Hepatocyte (in vitro differentiated cells): ENCODE results near the gene ZMYM5. TPM values are rescaled to one million over a fixed set of nuclear protein-coding genes. Genes with fewer than 3 reads are reported as not detected.

Experiments used
- DNase-seq: peaks from one replicate; pipeline ENCODE4 v3.0.0-alpha.2; 2016; ENCODE audit warnings: low spot score
- H2AFZ ChIP-seq: fragments of 200-600 bp; sonication (generic); 2 replicates; pipeline ENCODE4 v1.6.0; 2016; ENCODE audit warnings: antibody characterized with exemption, mild to moderate bottlenecking
- H3K27ac ChIP-seq: fragments of 200-600 bp; sonication (generic); 2 replicates; pipeline ENCODE4 v1.5.1; 2016; ENCODE audit warnings: mild to moderate bottlenecking
- H3K27me3 ChIP-seq: fragments of 200-600 bp; sonication (generic); 2 replicates; pipeline ENCODE4 v1.6.1; 2016
- H3K36me3 ChIP-seq: fragments of 200-600 bp; sonication (generic); replicated peaks from 2 replicates; pipeline ENCODE4 v1.5.1; 2016; ENCODE audit warnings: low read depth; ENCODE audit not compliant: insufficient read depth
- H3K4me1 ChIP-seq: fragments of 200-600 bp; sonication (generic); 2 replicates; pipeline ENCODE4 v1.5.1; 2016; ENCODE audit warnings: mild to moderate bottlenecking, moderate library complexity; ENCODE audit not compliant: insufficient read depth
- H3K4me2 ChIP-seq: fragments of 200-600 bp; sonication (generic); 2 replicates; pipeline ENCODE4 v1.6.0; 2016
- H3K4me3 ChIP-seq: fragments of 200-600 bp; sonication (generic); 2 replicates; pipeline ENCODE4 v1.5.1; 2016; ENCODE audit warnings: mild to moderate bottlenecking
- H3K79me2 ChIP-seq: fragments of 200-600 bp; sonication (generic); 2 replicates; pipeline ENCODE4 v1.6.0; 2017; ENCODE audit warnings: mild to moderate bottlenecking
- H3K9me2 ChIP-seq: fragments of 200-600 bp; sonication (generic); replicated peaks from 2 replicates; pipeline ENCODE4 v1.6.0; 2017; ENCODE audit warnings: mild to moderate bottlenecking; ENCODE audit not compliant: insufficient read depth
- H3K9me3 ChIP-seq: fragments of 200-600 bp; sonication (generic); 2 replicates; pipeline ENCODE4 v1.5.1; 2016; ENCODE audit warnings: low read depth, mild to moderate bottlenecking
- H4K20me1 ChIP-seq: fragments of 200-600 bp; sonication (generic); 2 replicates; pipeline ENCODE4 v1.6.0; 2016; ENCODE audit warnings: mild to moderate bottlenecking; ENCODE audit not compliant: insufficient read depth, poor library complexity, severe bottlenecking
- EZH2 ChIP-seq: fragments of 200-600 bp; sonication (generic); IDR thresholded peaks from 2 replicates; pipeline ENCODE4 v1.6.1; 2016; ENCODE audit warnings: antibody characterized with exemption, mild to moderate bottlenecking, borderline replicate concordance
- EZH2phosphoT487 ChIP-seq: fragments of 200-600 bp; sonication (generic); IDR thresholded peaks from one replicate; pipeline ENCODE4 v1.6.1; 2018; ENCODE audit warnings: antibody characterized with exemption, mild to moderate bottlenecking, low read depth, moderate library complexity; ENCODE audit not compliant: unreplicated experiment, severe bottlenecking
- WGBS: methylation state at CpG from one replicate; pipeline ENCODE4 v1.1.6; 2016; ENCODE audit warnings: low lambda C conversion rate; ENCODE audit errors: missing lambda C conversion rate; 5-methylcytosine and 5-hydroxymethylcytosine counted together
- polyA plus RNA-seq: library from polyadenylated mRNA; unstranded; fragments of >200 nt; fragmentation: Nextera tagmentation; extraction: Ambion mirVana; gene quantifications from 2 replicates; pipeline ENCODE4 v1.2.1, GENCODE V29; 2016
- total RNA-seq: library from RNA; depleted of rRNA; stranded (reverse); fragments of >200 nt; gene quantifications from 2 replicates; pipeline ENCODE4 v1.2.3, GENCODE V29; 2014
- TF ChIP-seq, protein P1 (sequence below): fragments of 200-600 bp; sonication (generic); IDR thresholded peaks from 2 replicates; pipeline ENCODE4 v1.5.1; 2016; ENCODE audit warnings: antibody characterized with exemption, mild to moderate bottlenecking; ENCODE audit not compliant: poor library complexity

The ZMYM5 gene
- total and polyA plus RNA-seq, 2 experiments from 2014 or later = 14.7 to 17.1 TPM

- Histone ChIP-seq H3K4me3 (peak overlapping the region; percentile 47), H3K36me3 (no peaks in the 10 kb centered on the region), H3K27ac (peak overlapping the region; percentile 100), H3K4me2 (peak overlapping the region; percentile 84), H3K27me3 (no peaks in the 10 kb centered on the region), H3K4me1 (peaks cover 15% of the 10 kb centered on the region), H3K9me2 (no peaks in the 10 kb centered on the region), H2AFZ (peak overlapping the region; percentile 84), H4K20me1 (peaks cover 6% of the 10 kb centered on the region), H3K79me2 (peaks cover 33% of the 10 kb centered on the region), H3K9me3 (no peaks in the 10 kb centered on the region)
- peak; percentile 65 for DNase-seq
- WGBS = 64% methylated on average over 26 of the region's 26 CpGs
- TF ChIP-seq EZH2 (no peak), EZH2phosphoT487 (no peak)
- TF ChIP-seq, protein P1, sequence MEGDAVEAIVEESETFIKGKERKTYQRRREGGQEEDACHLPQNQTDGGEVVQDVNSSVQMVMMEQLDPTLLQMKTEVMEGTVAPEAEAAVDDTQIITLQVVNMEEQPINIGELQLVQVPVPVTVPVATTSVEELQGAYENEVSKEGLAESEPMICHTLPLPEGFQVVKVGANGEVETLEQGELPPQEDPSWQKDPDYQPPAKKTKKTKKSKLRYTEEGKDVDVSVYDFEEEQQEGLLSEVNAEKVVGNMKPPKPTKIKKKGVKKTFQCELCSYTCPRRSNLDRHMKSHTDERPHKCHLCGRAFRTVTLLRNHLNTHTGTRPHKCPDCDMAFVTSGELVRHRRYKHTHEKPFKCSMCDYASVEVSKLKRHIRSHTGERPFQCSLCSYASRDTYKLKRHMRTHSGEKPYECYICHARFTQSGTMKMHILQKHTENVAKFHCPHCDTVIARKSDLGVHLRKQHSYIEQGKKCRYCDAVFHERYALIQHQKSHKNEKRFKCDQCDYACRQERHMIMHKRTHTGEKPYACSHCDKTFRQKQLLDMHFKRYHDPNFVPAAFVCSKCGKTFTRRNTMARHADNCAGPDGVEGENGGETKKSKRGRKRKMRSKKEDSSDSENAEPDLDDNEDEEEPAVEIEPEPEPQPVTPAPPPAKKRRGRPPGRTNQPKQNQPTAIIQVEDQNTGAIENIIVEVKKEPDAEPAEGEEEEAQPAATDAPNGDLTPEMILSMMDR = peak; percentile 35
These were observed 1.4 kb upstream of the ZMYM5 start for GRCh38 chr13:19864746-19865309.

DNA sequence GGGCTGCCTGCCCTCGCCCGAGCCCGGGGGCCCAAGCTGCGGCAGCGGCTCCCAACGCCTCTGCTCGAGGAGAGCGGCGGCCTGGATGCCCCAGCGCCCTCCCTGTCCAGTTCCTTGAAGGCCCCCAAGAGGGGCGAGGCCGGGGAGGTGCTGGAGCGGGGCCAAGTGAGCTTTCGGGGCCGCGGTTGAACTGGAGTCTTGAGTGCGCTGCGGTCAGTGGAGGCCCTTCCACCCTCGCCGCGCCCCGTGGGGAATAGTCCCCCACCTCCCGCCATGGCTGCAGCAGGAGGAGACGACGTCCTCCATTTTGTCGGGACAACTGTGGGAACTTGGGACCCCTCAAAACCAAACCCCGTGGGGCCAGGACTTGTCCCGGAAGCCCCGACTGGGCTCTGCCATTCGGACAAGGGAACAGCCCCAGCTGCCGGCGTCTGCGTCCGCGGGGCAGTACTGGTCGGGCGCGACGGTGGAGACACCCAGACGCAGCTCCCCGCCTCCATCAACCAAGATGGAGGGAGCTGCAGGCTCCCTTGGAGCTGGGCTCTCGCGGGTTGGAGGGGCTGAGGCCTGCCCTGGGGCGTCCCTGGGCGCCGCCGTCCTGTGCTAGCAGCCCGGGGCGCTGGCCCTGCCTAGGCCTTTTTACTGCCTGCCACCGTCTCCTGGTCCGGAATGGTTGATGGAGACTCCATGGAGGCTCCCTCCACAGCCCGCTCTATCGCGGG is 736 bp upstream of the ZMYM5 start:
- Histone ChIP-seq H3K36me3 (no peaks in the 10 kb centered on the region), H3K4me2 (peak overlapping the region; percentile 84), H3K79me2 (peaks cover 39% of the 10 kb centered on the region), H3K27me3 (no peaks in the 10 kb centered on the region), H2AFZ (peak overlapping the region; percentile 84), H3K9me2 (no peaks in the 10 kb centered on the region), H4K20me1 (peaks cover 8% of the 10 kb centered on the region), H3K9me3 (no peaks in the 10 kb centered on the region), H3K4me3 (peak overlapping the region; percentile 47), H3K4me1 (peaks cover 15% of the 10 kb centered on the region), H3K27ac (peak overlapping the region; percentile 100)
- WGBS = 25% methylated on average over 50 of the region's 54 CpGs
- TF ChIP-seq EZH2 (no peak), EZH2phosphoT487 (no peak)
- TF ChIP-seq, protein P1 = no peak
- peak; percentile 78 for DNase-seq

GRCh38 chr13:19862481-19863313 is 752 bp downstream of the ZMYM5 start:
- Histone ChIP-seq H3K36me3 (no peaks in the 10 kb centered on the region), H2AFZ (peak overlapping the region; percentile 95), H3K79me2 (peaks cover 54% of the 10 kb centered on the region), H4K20me1 (peaks cover 14% of the 10 kb centered on the region), H3K27ac (peak overlapping the region; percentile 93), H3K27me3 (no peaks in the 10 kb centered on the region), H3K9me3 (no peaks in the 10 kb centered on the region), H3K9me2 (no peaks in the 10 kb centered on the region), H3K4me2 (peak overlapping the region; percentile 86), H3K4me1 (peaks cover 15% of the 10 kb centered on the region), H3K4me3 (peak overlapping the region; percentile 95)
- TF ChIP-seq, protein P1 = no peak
- no peak for TF ChIP-seq EZH2
- TF ChIP-seq EZH2phosphoT487 = no peak
- WGBS = 2% methylated on average over 37 of the region's 66 CpGs
- DNase-seq = peak; percentile 56
